HepG2 (cell line): Measurements from ENCODE around the gene FUOM. TPM values are rescaled to one million over a fixed set of nuclear protein-coding genes. Genes with fewer than 3 reads are reported as not detected.

Source experiments
- BORCS8-MEF2B ChIP-seq: sonication (generic); formaldehyde crosslinking; IDR thresholded peaks from 2 replicates; pipeline ENCODE4 v1.8.0; 2022; ENCODE audit warnings: mild to moderate bottlenecking, missing genetic modification reagents
- GABPB1 ChIP-seq: IDR thresholded peaks from 2 replicates; pipeline ENCODE4 v1.6.1; 2016; ENCODE audit warnings: mild to moderate bottlenecking, missing genetic modification reagents, moderate library complexity, missing compliant biosample characterization
- GLI4 ChIP-seq: sonication (generic); formaldehyde crosslinking; IDR thresholded peaks from 2 replicates; pipeline ENCODE4 v1.5.1; 2020; ENCODE audit warnings: missing genetic modification reagents, mild to moderate bottlenecking, moderate library complexity, borderline replicate concordance
- SATB2 ChIP-seq: sonication (generic); formaldehyde crosslinking; IDR thresholded peaks from 2 replicates; pipeline ENCODE4 v1.5.0; 2020; ENCODE audit warnings: missing genetic modification reagents
- ZNF274 ChIP-seq: sonication (generic); formaldehyde crosslinking; IDR thresholded peaks from 2 replicates; pipeline ENCODE4 v1.5.1; 2020; ENCODE audit warnings: mild to moderate bottlenecking, missing genetic modification reagents
- ZNF570 ChIP-seq: sonication (generic); formaldehyde crosslinking; IDR thresholded peaks from 2 replicates; pipeline ENCODE4 v1.4.0; 2020; ENCODE audit warnings: mild to moderate bottlenecking, missing genetic modification reagents, borderline replicate concordance
- ZNF724P ChIP-seq: sonication (generic); formaldehyde crosslinking; IDR thresholded peaks from 2 replicates; pipeline ENCODE4 v1.8.0; 2022; ENCODE audit warnings: missing genetic modification reagents, borderline replicate concordance
- ZNF816 ChIP-seq: sonication (generic); formaldehyde crosslinking; IDR thresholded peaks from 2 replicates; pipeline ENCODE4 v1.8.0; 2022; ENCODE audit warnings: missing genetic modification reagents, mild to moderate bottlenecking, borderline replicate concordance
- ZSCAN25 ChIP-seq: sonication (generic); formaldehyde crosslinking; IDR thresholded peaks from 2 replicates; pipeline ENCODE4 v1.8.0; 2022; ENCODE audit warnings: mild to moderate bottlenecking, missing genetic modification reagents
- polyA plus RNA-seq, 8 experiments: library from polyadenylated mRNA; depleted of rRNA in 3 of 8; stranded (reverse) in 7 of 8; unstranded in 1 of 8; fragments of >200 nt; fragmentation: Illumina TruSeq in 4 of 8; extraction: Trizol in 4 of 8; gene quantifications; 2 replicates each; pipeline versions ENCODE4 v1.2.1 to v1.2.3, GENCODE V29; 2011 to 2016; ENCODE audit warnings: low read depth in 4 of 8, missing spikeins in 1 of 8, mixed read lengths in 1 of 8; ENCODE audit not compliant: insufficient read depth in 1 of 8
- total RNA-seq, 5 experiments: library from RNA; depleted of rRNA; stranded (reverse); fragments of >200 nt; fragmentation: Illumina TruSeq; extraction: Trizol; gene quantifications; 2 replicates each; pipeline ENCODE4 v1.2.3, GENCODE V29; 2016; ENCODE audit warnings: low read depth in 1 of 5
- TF ChIP-seq, protein P1 (sequence below): sonication (generic); formaldehyde crosslinking; conservative IDR thresholded peaks from 2 replicates; pipeline ENCODE4 v1.4.0; 2020; ENCODE audit warnings: missing genetic modification reagents
- TF ChIP-seq, protein P2 (sequence below): sonication (generic); formaldehyde crosslinking; IDR thresholded peaks from 2 replicates; pipeline ENCODE4 v1.8.0; 2022; ENCODE audit warnings: missing genetic modification reagents, mild to moderate bottlenecking, borderline replicate concordance
- TF ChIP-seq, protein P3 (sequence below): sonication (generic); formaldehyde crosslinking; IDR thresholded peaks from 2 replicates; pipeline ENCODE4 v1.4.0; 2020; ENCODE audit warnings: missing genetic modification reagents, borderline replicate concordance
- TF ChIP-seq, protein P4 (sequence below): sonication (generic); formaldehyde crosslinking; IDR thresholded peaks from 2 replicates; pipeline ENCODE4 v1.9.0; 2021; ENCODE audit warnings: missing genetic modification reagents, borderline replicate concordance
- TF ChIP-seq, protein P5 (sequence below): sonication (generic); formaldehyde crosslinking; IDR thresholded peaks from 2 replicates; pipeline ENCODE4 v1.5.0; 2020; ENCODE audit warnings: mild to moderate bottlenecking, missing genetic modification reagents, borderline replicate concordance
- TF ChIP-seq, protein P6 (sequence below): sonication (generic); formaldehyde crosslinking; IDR thresholded peaks from 2 replicates; pipeline ENCODE4 v1.4.0; 2020; ENCODE audit warnings: missing genetic modification reagents, borderline replicate concordance

FUOM gene
- total and polyA plus RNA-seq, 2 of the 13 experiments (the other 11 are each of a cell fraction or from before 2014, with no cell fraction given) = 27.5 to 60.4 TPM

DNA sequence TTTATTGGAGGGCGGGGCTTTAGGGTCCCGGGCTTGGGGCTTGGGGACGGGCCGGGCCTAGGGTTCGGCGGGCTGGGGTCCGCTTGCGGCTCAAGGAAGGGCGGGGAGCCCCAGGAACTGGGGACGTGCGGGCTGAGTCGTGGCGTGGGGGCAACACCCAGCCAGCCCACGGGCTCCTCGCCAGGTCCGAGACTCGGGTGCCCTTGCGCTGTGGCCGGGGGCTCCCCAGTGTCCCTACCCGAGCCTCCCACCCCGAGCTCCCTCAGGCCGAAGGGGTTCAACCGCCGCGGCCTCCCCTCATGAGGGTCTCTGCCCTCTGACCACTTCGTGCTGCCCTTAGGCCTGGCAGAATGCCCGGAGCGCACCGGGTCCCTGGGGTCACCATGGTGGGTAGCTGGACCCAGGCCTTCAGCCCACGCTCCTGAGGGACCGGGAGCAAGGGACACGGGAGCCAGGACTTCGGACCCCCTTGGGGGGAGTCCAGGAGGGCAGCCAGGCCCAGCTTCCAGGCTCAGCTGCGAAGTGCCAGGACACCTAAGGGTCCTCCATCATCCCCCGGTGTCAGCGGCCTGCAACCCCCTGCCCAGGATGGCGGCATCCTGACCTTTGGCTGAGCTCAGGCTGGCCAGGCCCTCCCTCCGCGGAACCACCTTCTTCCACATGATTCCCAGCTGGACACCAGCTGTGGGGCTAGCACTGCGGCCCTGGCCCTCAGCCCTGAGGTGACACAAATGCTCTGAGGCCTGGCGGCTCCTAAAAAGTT is 524 bp upstream of the FUOM start (continued):
- TF ChIP-seq, protein P1, sequence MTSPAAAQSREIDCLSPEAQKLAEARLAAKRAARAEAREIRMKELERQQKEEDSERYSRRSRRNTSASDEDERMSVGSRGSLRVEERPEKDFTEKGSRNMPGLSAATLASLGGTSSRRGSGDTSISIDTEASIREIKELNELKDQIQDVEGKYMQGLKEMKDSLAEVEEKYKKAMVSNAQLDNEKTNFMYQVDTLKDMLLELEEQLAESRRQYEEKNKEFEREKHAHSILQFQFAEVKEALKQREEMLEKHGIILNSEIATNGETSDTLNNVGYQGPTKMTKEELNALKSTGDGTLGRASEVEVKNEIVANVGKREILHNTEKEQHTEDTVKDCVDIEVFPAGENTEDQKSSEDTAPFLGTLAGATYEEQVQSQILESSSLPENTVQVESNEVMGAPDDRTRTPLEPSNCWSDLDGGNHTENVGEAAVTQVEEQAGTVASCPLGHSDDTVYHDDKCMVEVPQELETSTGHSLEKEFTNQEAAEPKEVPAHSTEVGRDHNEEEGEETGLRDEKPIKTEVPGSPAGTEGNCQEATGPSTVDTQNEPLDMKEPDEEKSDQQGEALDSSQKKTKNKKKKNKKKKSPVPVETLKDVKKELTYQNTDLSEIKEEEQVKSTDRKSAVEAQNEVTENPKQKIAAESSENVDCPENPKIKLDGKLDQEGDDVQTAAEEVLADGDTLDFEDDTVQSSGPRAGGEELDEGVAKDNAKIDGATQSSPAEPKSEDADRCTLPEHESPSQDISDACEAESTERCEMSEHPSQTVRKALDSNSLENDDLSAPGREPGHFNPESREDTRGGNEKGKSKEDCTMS (CRISPR knock-in tag) = no peak
- TF ChIP-seq ZNF724P (CRISPR knock-in tag) (peak; percentile 33; the same call in 1 of the 2 replicates), BORCS8-MEF2B (peak; percentile 36; the same call in 1 of the 2 replicates), ZNF274 (0 out of 2 replicates have a peak, but pooled peaks have one; percentile 43), GABPB1 (peak; percentile 40; the same call in 1 of the 2 replicates), ZNF570 (CRISPR knock-in tag) (no peak), SATB2 (CRISPR knock-in tag) (no peak), GLI4 (CRISPR knock-in tag) (no peak), ZNF816 (CRISPR knock-in tag) (peak; percentile 63; the same call in 1 of the 2 replicates), ZSCAN25 (CRISPR knock-in tag) (no peak)
- TF ChIP-seq, protein P2, sequence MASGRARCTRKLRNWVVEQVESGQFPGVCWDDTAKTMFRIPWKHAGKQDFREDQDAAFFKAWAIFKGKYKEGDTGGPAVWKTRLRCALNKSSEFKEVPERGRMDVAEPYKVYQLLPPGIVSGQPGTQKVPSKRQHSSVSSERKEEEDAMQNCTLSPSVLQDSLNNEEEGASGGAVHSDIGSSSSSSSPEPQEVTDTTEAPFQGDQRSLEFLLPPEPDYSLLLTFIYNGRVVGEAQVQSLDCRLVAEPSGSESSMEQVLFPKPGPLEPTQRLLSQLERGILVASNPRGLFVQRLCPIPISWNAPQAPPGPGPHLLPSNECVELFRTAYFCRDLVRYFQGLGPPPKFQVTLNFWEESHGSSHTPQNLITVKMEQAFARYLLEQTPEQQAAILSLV (CRISPR knock-in tag) = peak; percentile 52; the same call in 1 of the 2 replicates
- TF ChIP-seq, protein P3, sequence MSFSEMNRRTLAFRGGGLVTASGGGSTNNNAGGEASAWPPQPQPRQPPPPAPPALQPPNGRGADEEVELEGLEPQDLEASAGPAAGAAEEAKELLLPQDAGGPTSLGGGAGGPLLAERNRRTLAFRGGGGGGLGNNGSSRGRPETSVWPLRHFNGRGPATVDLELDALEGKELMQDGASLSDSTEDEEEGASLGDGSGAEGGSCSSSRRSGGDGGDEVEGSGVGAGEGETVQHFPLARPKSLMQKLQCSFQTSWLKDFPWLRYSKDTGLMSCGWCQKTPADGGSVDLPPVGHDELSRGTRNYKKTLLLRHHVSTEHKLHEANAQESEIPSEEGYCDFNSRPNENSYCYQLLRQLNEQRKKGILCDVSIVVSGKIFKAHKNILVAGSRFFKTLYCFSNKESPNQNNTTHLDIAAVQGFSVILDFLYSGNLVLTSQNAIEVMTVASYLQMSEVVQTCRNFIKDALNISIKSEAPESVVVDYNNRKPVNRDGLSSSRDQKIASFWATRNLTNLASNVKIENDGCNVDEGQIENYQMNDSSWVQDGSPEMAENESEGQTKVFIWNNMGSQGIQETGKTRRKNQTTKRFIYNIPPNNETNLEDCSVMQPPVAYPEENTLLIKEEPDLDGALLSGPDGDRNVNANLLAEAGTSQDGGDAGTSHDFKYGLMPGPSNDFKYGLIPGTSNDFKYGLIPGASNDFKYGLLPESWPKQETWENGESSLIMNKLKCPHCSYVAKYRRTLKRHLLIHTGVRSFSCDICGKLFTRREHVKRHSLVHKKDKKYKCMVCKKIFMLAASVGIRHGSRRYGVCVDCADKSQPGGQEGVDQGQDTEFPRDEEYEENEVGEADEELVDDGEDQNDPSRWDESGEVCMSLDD (CRISPR knock-in tag) = peak; percentile 49; the same call in 1 of the 2 replicates
- TF ChIP-seq, protein P4, sequence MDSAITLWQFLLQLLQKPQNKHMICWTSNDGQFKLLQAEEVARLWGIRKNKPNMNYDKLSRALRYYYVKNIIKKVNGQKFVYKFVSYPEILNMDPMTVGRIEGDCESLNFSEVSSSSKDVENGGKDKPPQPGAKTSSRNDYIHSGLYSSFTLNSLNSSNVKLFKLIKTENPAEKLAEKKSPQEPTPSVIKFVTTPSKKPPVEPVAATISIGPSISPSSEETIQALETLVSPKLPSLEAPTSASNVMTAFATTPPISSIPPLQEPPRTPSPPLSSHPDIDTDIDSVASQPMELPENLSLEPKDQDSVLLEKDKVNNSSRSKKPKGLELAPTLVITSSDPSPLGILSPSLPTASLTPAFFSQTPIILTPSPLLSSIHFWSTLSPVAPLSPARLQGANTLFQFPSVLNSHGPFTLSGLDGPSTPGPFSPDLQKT (CRISPR knock-in tag) = no peak
- TF ChIP-seq, protein P5, sequence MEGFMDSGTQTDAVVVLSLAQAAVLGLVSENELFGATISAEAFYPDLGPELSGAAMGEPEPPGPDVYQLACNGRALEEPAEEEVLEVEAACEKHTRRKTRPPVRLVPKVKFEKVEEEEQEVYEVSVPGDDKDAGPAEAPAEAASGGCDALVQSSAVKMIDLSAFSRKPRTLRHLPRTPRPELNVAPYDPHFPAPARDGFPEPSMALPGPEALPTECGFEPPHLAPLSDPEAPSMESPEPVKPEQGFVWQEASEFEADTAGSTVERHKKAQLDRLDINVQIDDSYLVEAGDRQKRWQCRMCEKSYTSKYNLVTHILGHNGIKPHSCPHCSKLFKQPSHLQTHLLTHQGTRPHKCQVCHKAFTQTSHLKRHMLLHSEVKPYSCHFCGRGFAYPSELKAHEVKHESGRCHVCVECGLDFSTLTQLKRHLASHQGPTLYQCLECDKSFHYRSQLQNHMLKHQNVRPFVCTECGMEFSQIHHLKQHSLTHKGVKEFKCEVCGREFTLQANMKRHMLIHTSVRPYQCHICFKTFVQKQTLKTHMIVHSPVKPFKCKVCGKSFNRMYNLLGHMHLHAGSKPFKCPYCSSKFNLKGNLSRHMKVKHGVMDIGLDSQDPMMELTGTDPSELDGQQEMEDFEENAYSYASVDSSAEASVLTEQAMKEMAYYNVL (CRISPR knock-in tag) = no peak
- TF ChIP-seq, protein P6, sequence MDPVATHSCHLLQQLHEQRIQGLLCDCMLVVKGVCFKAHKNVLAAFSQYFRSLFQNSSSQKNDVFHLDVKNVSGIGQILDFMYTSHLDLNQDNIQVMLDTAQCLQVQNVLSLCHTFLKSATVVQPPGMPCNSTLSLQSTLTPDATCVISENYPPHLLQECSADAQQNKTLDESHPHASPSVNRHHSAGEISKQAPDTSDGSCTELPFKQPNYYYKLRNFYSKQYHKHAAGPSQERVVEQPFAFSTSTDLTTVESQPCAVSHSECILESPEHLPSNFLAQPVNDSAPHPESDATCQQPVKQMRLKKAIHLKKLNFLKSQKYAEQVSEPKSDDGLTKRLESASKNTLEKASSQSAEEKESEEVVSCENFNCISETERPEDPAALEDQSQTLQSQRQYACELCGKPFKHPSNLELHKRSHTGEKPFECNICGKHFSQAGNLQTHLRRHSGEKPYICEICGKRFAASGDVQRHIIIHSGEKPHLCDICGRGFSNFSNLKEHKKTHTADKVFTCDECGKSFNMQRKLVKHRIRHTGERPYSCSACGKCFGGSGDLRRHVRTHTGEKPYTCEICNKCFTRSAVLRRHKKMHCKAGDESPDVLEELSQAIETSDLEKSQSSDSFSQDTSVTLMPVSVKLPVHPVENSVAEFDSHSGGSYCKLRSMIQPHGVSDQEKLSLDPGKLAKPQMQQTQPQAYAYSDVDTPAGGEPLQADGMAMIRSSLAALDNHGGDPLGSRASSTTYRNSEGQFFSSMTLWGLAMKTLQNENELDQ (CRISPR knock-in tag) = no peak
